Measurements from ENCODE around the gene ADAMTS6. TPM values are rescaled to one million over a fixed set of nuclear protein-coding genes. Genes with fewer than 3 reads are reported as not detected.

Gene ADAMTS6
- total and polyA plus RNA-seq, 5 donors from 2014 or later = 0.03 to 1.5 (median 0.14) TPM; not detected in 1

DNA sequence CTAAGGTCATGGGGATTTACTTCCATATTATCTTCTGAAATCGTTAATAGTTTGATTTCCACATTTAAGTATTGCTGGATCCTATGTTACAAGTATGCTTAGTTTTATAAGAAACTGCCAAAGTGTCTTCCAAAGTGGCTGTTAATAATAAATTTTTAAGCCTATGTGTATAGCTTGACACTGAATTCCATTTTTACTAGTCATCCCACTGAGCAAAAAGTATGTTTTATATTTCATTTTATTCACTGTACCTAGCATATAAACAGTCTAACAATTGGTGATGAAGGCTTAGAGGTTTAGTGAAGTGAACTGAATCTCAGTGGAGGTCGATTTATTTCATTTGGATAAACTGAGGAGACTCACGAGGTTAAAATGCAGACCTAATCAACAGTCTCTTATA lies 174.6 kb downstream of the ADAMTS6 start:
- no peaks in the 10 kb centered on the region for H3K36me3 ChIP-seq (ENCODE audit: control insufficient read depth, insufficient read depth, low read length)
- H3K4me1 Mint-ChIP-seq = no peaks in the 10 kb centered on the region
- no peak overlapping the region for H3K27ac ChIP-seq (ENCODE audit: insufficient read depth, low read length, poor library complexity, severe bottlenecking)
- no peaks in the 10 kb centered on the region for H3K9me3 Mint-ChIP-seq
- no peak overlapping the region for H3K27ac Mint-ChIP-seq
- no peaks in the 10 kb centered on the region for H3K9me3 ChIP-seq (ENCODE audit: control insufficient read depth in 2 of 2, low read length in 2 of 2)
- no peaks in the 10 kb centered on the region for H3K4me1 ChIP-seq (ENCODE audit: control insufficient read depth, insufficient read depth, low read length, poor library complexity, severe bottlenecking)
- no peak overlapping the region for H3K4me3 ChIP-seq (ENCODE audit: low read depth, low read length)
- ATAC-seq (ENCODE audit: low read depth in 2 of 2) (no peak), DNase-seq (no peak)
- no peaks in the 10 kb centered on the region for H3K36me3 Mint-ChIP-seq
- no peaks in the 10 kb centered on the region for H3K27me3 Mint-ChIP-seq
- no peak overlapping the region for H3K4me3 Mint-ChIP-seq
- H3K27me3 ChIP-seq (ENCODE audit: control insufficient read depth, insufficient read depth, low read length) = no peaks in the 10 kb centered on the region

DNA sequence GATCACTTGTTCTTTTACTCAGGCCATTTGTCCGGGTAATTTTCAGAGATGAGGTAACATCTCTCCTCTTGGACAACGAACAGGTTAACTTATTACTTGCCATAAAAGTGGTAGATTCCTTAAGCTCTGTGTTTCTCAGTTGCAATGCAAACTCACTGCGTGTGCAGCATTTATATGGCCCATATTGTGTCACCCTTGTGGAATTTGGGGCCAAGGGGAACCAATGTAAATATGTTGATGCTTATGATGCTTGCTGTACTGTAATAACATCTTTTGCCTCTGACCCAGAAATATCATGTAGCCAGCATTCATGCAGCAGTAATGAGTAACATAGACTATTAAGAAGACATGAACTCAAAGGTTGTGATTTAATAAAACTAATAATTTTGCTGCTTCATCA lies 175.8 kb downstream of the ADAMTS6 start:
- DNase-seq = no peak
- Histone ChIP-seq H3K9me3 (ENCODE audit: control insufficient read depth in 2 of 2, low read length in 2 of 2) (no peaks in the 10 kb centered on the region), H3K27me3 (ENCODE audit: control insufficient read depth, insufficient read depth, low read length) (no peaks in the 10 kb centered on the region), H3K36me3 (ENCODE audit: control insufficient read depth, insufficient read depth, low read length) (no peaks in the 10 kb centered on the region), H3K4me1 (ENCODE audit: control insufficient read depth, insufficient read depth, low read length, poor library complexity, severe bottlenecking) (no peaks in the 10 kb centered on the region), H3K4me3 (ENCODE audit: low read depth, low read length) (no peak overlapping the region), H3K27ac (ENCODE audit: insufficient read depth, low read length, poor library complexity, severe bottlenecking) (no peak overlapping the region)
- Mint-ChIP-seq H3K4me1 (no peaks in the 10 kb centered on the region), H3K4me3 (no peak overlapping the region), H3K36me3 (no peaks in the 10 kb centered on the region), H3K27me3 (no peaks in the 10 kb centered on the region), H3K27ac (no peak overlapping the region), H3K9me3 (no peaks in the 10 kb centered on the region)
- no peak for ATAC-seq (ENCODE audit: low read depth in 2 of 2)

DNA sequence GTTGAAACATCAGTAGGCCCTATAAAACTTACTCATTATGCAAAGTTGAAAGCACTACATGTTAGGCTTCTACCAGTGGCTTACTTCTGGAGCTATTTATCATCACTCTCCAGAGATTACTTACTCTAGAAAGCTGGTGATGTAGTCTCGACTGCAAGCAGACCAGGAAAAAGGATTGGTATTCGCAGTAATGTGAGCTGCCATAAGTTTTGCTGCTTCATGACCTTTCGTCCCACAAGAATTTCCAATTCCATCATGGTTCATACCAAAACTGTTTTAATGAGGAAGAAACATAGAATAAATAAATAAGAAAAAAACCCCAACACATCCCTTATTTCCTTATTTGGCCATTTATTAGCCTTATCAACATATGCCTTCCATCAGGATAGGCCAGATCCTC lies 181.9 kb downstream of the ADAMTS6 start:
- Histone ChIP-seq H3K9me3 (ENCODE audit: control insufficient read depth in 2 of 2, low read length in 2 of 2) (no peaks in the 10 kb centered on the region), H3K27me3 (ENCODE audit: control insufficient read depth, insufficient read depth, low read length) (no peaks in the 10 kb centered on the region), H3K27ac (ENCODE audit: insufficient read depth, low read length, poor library complexity, severe bottlenecking) (no peak overlapping the region), H3K4me3 (ENCODE audit: low read depth, low read length) (no peak overlapping the region), H3K36me3 (ENCODE audit: control insufficient read depth, insufficient read depth, low read length) (no peaks in the 10 kb centered on the region), H3K4me1 (ENCODE audit: control insufficient read depth, insufficient read depth, low read length, poor library complexity, severe bottlenecking) (no peaks in the 10 kb centered on the region)
- H3K4me1 Mint-ChIP-seq = no peaks in the 10 kb centered on the region
- H3K36me3 Mint-ChIP-seq = no peaks in the 10 kb centered on the region
- H3K27ac Mint-ChIP-seq = no peak overlapping the region
- H3K27me3 Mint-ChIP-seq = no peaks in the 10 kb centered on the region
- DNase-seq = no peak
- H3K4me3 Mint-ChIP-seq = no peak overlapping the region
- ATAC-seq (ENCODE audit: low read depth in 2 of 2) = no peak
- no peaks in the 10 kb centered on the region for H3K9me3 Mint-ChIP-seq

DNA sequence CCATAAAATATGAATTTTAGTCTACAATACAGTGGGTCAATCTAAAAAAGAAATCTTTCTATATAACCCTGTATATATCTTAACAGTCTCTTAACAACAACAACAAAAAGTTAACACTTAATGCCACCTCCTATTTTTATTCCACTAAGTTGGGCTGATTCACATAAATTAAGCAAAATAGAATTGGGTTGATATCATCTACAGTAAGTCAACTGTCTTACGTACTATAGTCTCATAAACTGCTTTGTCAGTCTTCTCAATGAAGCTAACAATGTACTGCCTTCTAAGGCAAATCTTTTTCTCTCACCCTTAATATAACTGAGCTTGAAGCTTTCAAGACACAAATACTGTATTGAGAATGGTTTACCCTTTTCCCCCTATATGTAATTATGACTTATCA lies 185.7 kb downstream of the ADAMTS6 start:
- H3K27ac ChIP-seq (ENCODE audit: insufficient read depth, low read length, poor library complexity, severe bottlenecking) = no peak overlapping the region
- Mint-ChIP-seq H3K27me3 (no peaks in the 10 kb centered on the region), H3K36me3 (no peaks in the 10 kb centered on the region), H3K9me3 (no peaks in the 10 kb centered on the region), H3K4me1 (no peaks in the 10 kb centered on the region), H3K27ac (no peak overlapping the region), H3K4me3 (no peak overlapping the region)
- no peak overlapping the region for H3K4me3 ChIP-seq (ENCODE audit: low read depth, low read length)
- H3K27me3 ChIP-seq (ENCODE audit: control insufficient read depth, insufficient read depth, low read length) = no peaks in the 10 kb centered on the region
- DNase-seq (no peak), ATAC-seq (ENCODE audit: low read depth in 2 of 2) (no peak)
- H3K9me3 ChIP-seq (ENCODE audit: control insufficient read depth in 2 of 2, low read length in 2 of 2) = no peaks in the 10 kb centered on the region
- no peaks in the 10 kb centered on the region for H3K36me3 ChIP-seq (ENCODE audit: control insufficient read depth, insufficient read depth, low read length)
- no peaks in the 10 kb centered on the region for H3K4me1 ChIP-seq (ENCODE audit: control insufficient read depth, insufficient read depth, low read length, poor library complexity, severe bottlenecking)

DNA sequence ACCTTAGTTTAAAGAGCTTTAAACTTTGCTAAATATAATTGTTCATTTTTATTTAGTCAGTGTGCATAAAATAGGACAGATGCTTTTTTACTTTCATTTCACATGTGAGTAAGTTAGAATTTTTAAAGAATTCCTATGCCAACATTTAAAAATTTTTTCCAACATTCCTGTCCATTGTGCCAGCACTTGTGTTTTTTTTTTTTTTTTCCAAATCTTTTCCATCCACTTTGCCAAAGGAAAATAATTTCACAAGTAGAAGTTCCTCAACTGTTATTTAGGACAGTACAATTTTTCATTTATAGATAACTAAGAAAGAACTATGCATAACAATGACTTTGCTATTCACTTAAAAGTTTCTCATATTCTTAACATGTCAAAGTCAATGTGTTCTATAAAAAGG lies 189.5 kb downstream of the ADAMTS6 start:
- Mint-ChIP-seq H3K36me3 (no peaks in the 10 kb centered on the region), H3K4me3 (no peak overlapping the region), H3K9me3 (no peaks in the 10 kb centered on the region), H3K27ac (no peak overlapping the region), H3K4me1 (no peaks in the 10 kb centered on the region), H3K27me3 (no peaks in the 10 kb centered on the region)
- ATAC-seq (ENCODE audit: low read depth in 2 of 2) = no peak
- no peak overlapping the region for H3K4me3 ChIP-seq (ENCODE audit: low read depth, low read length)
- no peaks in the 10 kb centered on the region for H3K4me1 ChIP-seq (ENCODE audit: control insufficient read depth, insufficient read depth, low read length, poor library complexity, severe bottlenecking)
- H3K27me3 ChIP-seq (ENCODE audit: control insufficient read depth, insufficient read depth, low read length) = no peaks in the 10 kb centered on the region
- no peaks in the 10 kb centered on the region for H3K9me3 ChIP-seq (ENCODE audit: control insufficient read depth in 2 of 2, low read length in 2 of 2)
- DNase-seq = no peak
- H3K27ac ChIP-seq (ENCODE audit: insufficient read depth, low read length, poor library complexity, severe bottlenecking) = no peak overlapping the region
- H3K36me3 ChIP-seq (ENCODE audit: control insufficient read depth, insufficient read depth, low read length) = no peaks in the 10 kb centered on the region

DNA sequence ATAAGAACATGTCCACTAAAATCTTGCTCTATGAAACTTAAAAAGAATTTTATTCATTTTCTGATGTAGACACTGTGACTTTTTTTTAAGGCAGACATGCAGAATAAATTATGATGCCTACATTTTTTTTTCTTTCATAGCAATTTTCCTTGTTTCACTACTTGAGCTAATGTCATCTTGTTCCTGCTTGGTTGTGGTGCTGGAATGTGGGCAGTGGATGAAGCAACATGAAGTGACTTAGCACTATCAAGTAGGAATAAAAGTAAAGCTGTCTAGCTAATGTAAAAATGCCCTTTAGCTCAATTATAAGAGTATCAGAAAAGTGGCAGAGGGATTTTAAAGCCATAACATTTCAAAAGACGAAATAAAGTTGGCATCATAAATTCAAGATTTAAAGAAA lies 191.0 kb downstream of the ADAMTS6 start:
- H3K27me3 Mint-ChIP-seq = no peaks in the 10 kb centered on the region
- no peaks in the 10 kb centered on the region for H3K4me1 ChIP-seq (ENCODE audit: control insufficient read depth, insufficient read depth, low read length, poor library complexity, severe bottlenecking)
- no peaks in the 10 kb centered on the region for H3K9me3 Mint-ChIP-seq
- H3K36me3 Mint-ChIP-seq = no peaks in the 10 kb centered on the region
- H3K4me3 Mint-ChIP-seq = no peak overlapping the region
- DNase-seq = no peak
- H3K27me3 ChIP-seq (ENCODE audit: control insufficient read depth, insufficient read depth, low read length) = no peaks in the 10 kb centered on the region
- H3K4me3 ChIP-seq (ENCODE audit: low read depth, low read length) = no peak overlapping the region
- no peaks in the 10 kb centered on the region for H3K9me3 ChIP-seq (ENCODE audit: control insufficient read depth in 2 of 2, low read length in 2 of 2)
- H3K27ac Mint-ChIP-seq = no peak overlapping the region
- ATAC-seq (ENCODE audit: low read depth in 2 of 2) = no peak
- H3K36me3 ChIP-seq (ENCODE audit: control insufficient read depth, insufficient read depth, low read length) = no peaks in the 10 kb centered on the region
- H3K27ac ChIP-seq (ENCODE audit: insufficient read depth, low read length, poor library complexity, severe bottlenecking) = no peak overlapping the region
- no peaks in the 10 kb centered on the region for H3K4me1 Mint-ChIP-seq

DNA sequence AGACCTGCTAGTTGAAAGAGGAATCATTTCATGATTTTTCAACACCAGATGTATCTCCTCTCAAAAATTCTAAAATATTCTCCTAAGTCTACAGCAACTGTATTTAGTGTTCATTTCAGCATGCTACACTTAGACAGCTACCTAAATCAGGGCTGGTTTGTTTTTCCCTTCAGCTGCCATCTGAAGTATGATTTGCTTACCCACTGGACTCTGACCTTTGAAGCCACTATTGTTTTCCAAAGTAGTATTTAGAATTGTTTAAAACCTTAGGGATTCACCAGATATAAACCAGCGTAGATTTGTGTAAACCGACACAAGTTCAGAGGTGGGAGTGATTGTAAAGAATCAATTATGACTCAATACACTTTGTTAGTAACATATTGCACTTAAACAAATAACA lies 193.1 kb downstream of the ADAMTS6 start:
- Mint-ChIP-seq H3K27ac (no peak overlapping the region), H3K36me3 (no peaks in the 10 kb centered on the region), H3K9me3 (no peaks in the 10 kb centered on the region), H3K4me1 (no peaks in the 10 kb centered on the region), H3K27me3 (no peaks in the 10 kb centered on the region), H3K4me3 (no peak overlapping the region)
- Histone ChIP-seq H3K4me1 (ENCODE audit: control insufficient read depth, insufficient read depth, low read length, poor library complexity, severe bottlenecking) (no peaks in the 10 kb centered on the region), H3K9me3 (ENCODE audit: control insufficient read depth in 2 of 2, low read length in 2 of 2) (no peaks in the 10 kb centered on the region), H3K27me3 (ENCODE audit: control insufficient read depth, insufficient read depth, low read length) (no peaks in the 10 kb centered on the region), H3K27ac (ENCODE audit: insufficient read depth, low read length, poor library complexity, severe bottlenecking) (no peak overlapping the region), H3K36me3 (ENCODE audit: control insufficient read depth, insufficient read depth, low read length) (no peaks in the 10 kb centered on the region), H3K4me3 (ENCODE audit: low read depth, low read length) (no peak overlapping the region)
- ATAC-seq (ENCODE audit: low read depth in 2 of 2) (no peak), DNase-seq (no peak)

DNA sequence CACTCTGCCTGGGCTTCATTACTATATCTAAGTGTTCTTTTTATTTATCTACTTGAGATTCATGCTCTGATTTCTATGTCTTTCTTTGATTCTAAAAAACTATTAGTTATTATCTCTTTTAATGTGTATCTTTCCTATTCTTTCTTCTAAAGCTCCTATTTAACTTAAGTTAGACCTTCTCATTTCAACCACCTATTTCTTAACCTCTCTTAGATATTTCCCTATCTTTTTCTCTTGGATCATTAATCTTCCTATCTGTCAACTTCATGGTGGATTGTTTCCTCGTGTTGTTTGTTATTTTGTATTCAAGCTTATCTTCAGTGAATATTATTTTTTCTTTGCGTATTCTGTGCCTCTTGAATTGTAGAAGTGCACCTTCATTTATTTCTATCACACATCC lies 202.1 kb downstream of the ADAMTS6 start:
- Histone ChIP-seq H3K9me3 (ENCODE audit: control insufficient read depth in 2 of 2, low read length in 2 of 2) (no peaks in the 10 kb centered on the region), H3K27ac (ENCODE audit: insufficient read depth, low read length, poor library complexity, severe bottlenecking) (no peak overlapping the region), H3K36me3 (ENCODE audit: control insufficient read depth, insufficient read depth, low read length) (no peaks in the 10 kb centered on the region), H3K4me3 (ENCODE audit: low read depth, low read length) (no peak overlapping the region), H3K4me1 (ENCODE audit: control insufficient read depth, insufficient read depth, low read length, poor library complexity, severe bottlenecking) (no peaks in the 10 kb centered on the region), H3K27me3 (ENCODE audit: control insufficient read depth, insufficient read depth, low read length) (no peaks in the 10 kb centered on the region)
- H3K27me3 Mint-ChIP-seq = no peaks in the 10 kb centered on the region
- no peak overlapping the region for H3K4me3 Mint-ChIP-seq
- H3K9me3 Mint-ChIP-seq = peaks cover 0 to 3% (median 0%) of the 10 kb centered on the region in 7 donors
- H3K4me1 Mint-ChIP-seq = no peaks in the 10 kb centered on the region
- no peak for ATAC-seq (ENCODE audit: low read depth in 2 of 2)
- H3K27ac Mint-ChIP-seq = no peak overlapping the region
- no peaks in the 10 kb centered on the region for H3K36me3 Mint-ChIP-seq
- no peak for DNase-seq

Measured in CD4-positive, CD25-positive, alpha-beta regulatory T cell (primary cell).